Neural progenitor cell (in vitro differentiated cells): ENCODE data around the gene BIRC6.

Experiments
- CTCF ChIP-seq: fragments of 200-600 bp; sonication (generic); IDR thresholded peaks from 2 replicates; pipeline ENCODE4 v1.5.1; 2017; ENCODE audit warnings: antibody characterized with exemption, mild to moderate bottlenecking
- EZH2 ChIP-seq: fragments of 200-600 bp; sonication (generic); IDR thresholded peaks from 2 replicates; pipeline ENCODE4 v1.6.1; 2017; ENCODE audit warnings: antibody characterized with exemption, mild to moderate bottlenecking, moderate library complexity

GRCh38 chr2:32523686-32524085 lies 166.9 kb downstream of the BIRC6 start:
- TF ChIP-seq CTCF (no peak), EZH2 (no peak)
